CD4-positive, alpha-beta memory T cell (primary cell): Measurements from ENCODE around the gene KCNB1. TPM values are rescaled to one million over a fixed set of nuclear protein-coding genes. Genes with fewer than 3 reads are reported as not detected.

Source experiments
- CTCF ChIA-PET: fragments of 350-600 bp; sonication (Branson Sonifier 250); formaldehyde crosslinking; loops from one replicate; lab custom pipeline; 2021; ENCODE audit warnings: inconsistent platforms; ENCODE audit not compliant: partially characterized antibody; lab: Charles Lee
- POLR2A ChIA-PET: fragments of 350-600 bp; sonication (Branson Sonifier 250); formaldehyde crosslinking; loops from one replicate; lab custom pipeline; 2021; ENCODE audit not compliant: partially characterized antibody; lab: Charles Lee
- DNase-seq, 5 donors: peaks; one replicate each; pipeline versions ENCODE4 v3.0.0 to v3.0.0-alpha.2; 2020 to 2022; ENCODE audit warnings: mixed read lengths in 1 of 5
- H3K27ac ChIP-seq: one replicate; pipeline ENCODE4 v1.7.0; 2013; ENCODE audit warnings: low read depth, low read length
- H3K27me3 ChIP-seq: 2 replicates; pipeline ENCODE4 v1.7.0; 2013; ENCODE audit warnings: mild to moderate bottlenecking, low read length, moderate library complexity; ENCODE audit not compliant: insufficient read depth
- H3K36me3 ChIP-seq: 2 replicates; pipeline ENCODE4 v1.7.0; 2013; ENCODE audit warnings: mild to moderate bottlenecking, low read length, moderate library complexity; ENCODE audit not compliant: insufficient read depth
- H3K4me1 ChIP-seq: 2 replicates; pipeline ENCODE4 v1.7.0; 2013; ENCODE audit warnings: mild to moderate bottlenecking, low read length, moderate library complexity; ENCODE audit not compliant: insufficient read depth
- H3K4me3 ChIP-seq, 2 donors: one replicate each; pipeline ENCODE4 v1.7.0; 2013; ENCODE audit warnings: low read length in 2 of 2, mild to moderate bottlenecking in 1 of 2
- H3K9me3 ChIP-seq, 2 donors: one replicate each; pipeline ENCODE4 v1.7.0; 2013; ENCODE audit warnings: low read length in 2 of 2, control low read depth in 1 of 2; ENCODE audit not compliant: control insufficient read depth in 1 of 2
- H3K27ac Mint-ChIP-seq, 7 donors: one replicate each; pipeline ENCODE4 v1.8.0; 2020 to 2021; ENCODE audit warnings: mixed read lengths in 7 of 7, mild to moderate bottlenecking in 6 of 7, inconsistent platforms in 3 of 7, moderate library complexity in 3 of 7
- H3K27me3 Mint-ChIP-seq, 2 donors: one replicate each; pipeline ENCODE4 v1.8.0; 2020 to 2021; ENCODE audit warnings: mixed read lengths in 2 of 2
- H3K36me3 Mint-ChIP-seq, 2 donors: one replicate each; pipeline ENCODE4 v1.8.0; 2020 to 2021; ENCODE audit warnings: mixed read lengths in 2 of 2, inconsistent platforms in 1 of 2, mild to moderate bottlenecking in 1 of 2
- H3K4me1 Mint-ChIP-seq, 4 donors: one replicate each; pipeline ENCODE4 v1.8.0; 2020 to 2021; ENCODE audit warnings: mixed read lengths in 4 of 4, mild to moderate bottlenecking in 1 of 4
- H3K4me3 Mint-ChIP-seq, 8 donors: one replicate each; pipeline ENCODE4 v1.8.0; 2020 to 2021; ENCODE audit warnings: mixed read lengths in 8 of 8, mild to moderate bottlenecking in 7 of 8, moderate library complexity in 6 of 8, inconsistent platforms in 3 of 8
- H3K9me3 Mint-ChIP-seq, 8 donors: one replicate each; pipeline ENCODE4 v1.8.0; 2020 to 2021; ENCODE audit warnings: mixed read lengths in 8 of 8, mild to moderate bottlenecking in 5 of 8, inconsistent platforms in 3 of 8, moderate library complexity in 1 of 8
- intact Hi-C: fragments of 100-400 bp; cut with micrococcal nuclease; formaldehyde crosslinking; loops from one replicate; pipeline ENCODE4 v1.15.1; 2023
- polyA plus RNA-seq, 2 donors: library from polyadenylated mRNA; unstranded; fragments of 300-500 nt; fragmentation: Illumina TruSeq; gene quantifications; one replicate each; pipeline ENCODE4 v1.2.3, GENCODE V29; 2021
- total RNA-seq, 2 experiments: library from RNA; stranded (reverse); gene quantifications; one replicate each; pipeline ENCODE4 v1.2.3, GENCODE V29; 2021

The KCNB1 gene
- total and polyA plus RNA-seq, 4 experiments from 2014 or later: 0.09 TPM; not detected in 3

DNA sequence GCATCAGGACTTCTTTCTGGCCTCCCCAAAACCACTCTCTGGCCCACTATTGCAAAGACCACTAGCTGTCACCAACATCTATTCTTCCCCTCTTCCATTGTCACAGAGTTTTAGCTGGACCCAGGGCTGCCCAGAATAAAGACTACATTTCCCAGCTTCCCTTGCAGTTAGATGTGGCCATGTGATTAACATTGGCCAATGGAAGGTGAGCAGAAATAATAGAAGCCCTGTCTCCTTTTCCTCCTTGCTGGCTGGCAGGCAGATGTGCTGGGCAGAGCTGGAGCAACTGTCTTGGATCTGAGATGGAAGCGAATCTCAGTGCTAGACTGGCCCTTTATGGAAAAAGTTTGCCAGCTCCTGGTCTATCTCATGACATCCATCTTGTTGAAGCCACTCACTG lies 97.0 kb downstream of the KCNB1 start:
- peaks cover 10% of the 10 kb centered on the region for H3K27me3 ChIP-seq
- no peak overlapping the region for H3K27ac Mint-ChIP-seq
- H3K27me3 Mint-ChIP-seq: peaks cover 37 to 40% of the 10 kb centered on the region in 2 donors
- CTCF ChIA-PET: interaction anchor here (1.3 to 1.4 kb wide), 2 partner anchors 9 to 26 kb away, joined by 3 read pairs; no protein-coding TSS in a partner anchor
- DNase-seq: peak in 1 of 5 donors; percentile 4
- POLR2A ChIA-PET: no interaction called here
- no peak overlapping the region for H3K4me3 Mint-ChIP-seq
- H3K4me1 Mint-ChIP-seq: no peaks in the 10 kb centered on the region
- H3K4me1 ChIP-seq: no peaks in the 10 kb centered on the region
- H3K9me3 Mint-ChIP-seq: peaks cover 0 to 3% (median 0%) of the 10 kb centered on the region in 8 donors
- intact Hi-C loops: no loop called here
- H3K9me3 ChIP-seq: no peaks in the 10 kb centered on the region
- no peaks in the 10 kb centered on the region for H3K36me3 Mint-ChIP-seq
- no peaks in the 10 kb centered on the region for H3K36me3 ChIP-seq
- no peak overlapping the region for H3K27ac ChIP-seq
- no peak overlapping the region for H3K4me3 ChIP-seq

DNA sequence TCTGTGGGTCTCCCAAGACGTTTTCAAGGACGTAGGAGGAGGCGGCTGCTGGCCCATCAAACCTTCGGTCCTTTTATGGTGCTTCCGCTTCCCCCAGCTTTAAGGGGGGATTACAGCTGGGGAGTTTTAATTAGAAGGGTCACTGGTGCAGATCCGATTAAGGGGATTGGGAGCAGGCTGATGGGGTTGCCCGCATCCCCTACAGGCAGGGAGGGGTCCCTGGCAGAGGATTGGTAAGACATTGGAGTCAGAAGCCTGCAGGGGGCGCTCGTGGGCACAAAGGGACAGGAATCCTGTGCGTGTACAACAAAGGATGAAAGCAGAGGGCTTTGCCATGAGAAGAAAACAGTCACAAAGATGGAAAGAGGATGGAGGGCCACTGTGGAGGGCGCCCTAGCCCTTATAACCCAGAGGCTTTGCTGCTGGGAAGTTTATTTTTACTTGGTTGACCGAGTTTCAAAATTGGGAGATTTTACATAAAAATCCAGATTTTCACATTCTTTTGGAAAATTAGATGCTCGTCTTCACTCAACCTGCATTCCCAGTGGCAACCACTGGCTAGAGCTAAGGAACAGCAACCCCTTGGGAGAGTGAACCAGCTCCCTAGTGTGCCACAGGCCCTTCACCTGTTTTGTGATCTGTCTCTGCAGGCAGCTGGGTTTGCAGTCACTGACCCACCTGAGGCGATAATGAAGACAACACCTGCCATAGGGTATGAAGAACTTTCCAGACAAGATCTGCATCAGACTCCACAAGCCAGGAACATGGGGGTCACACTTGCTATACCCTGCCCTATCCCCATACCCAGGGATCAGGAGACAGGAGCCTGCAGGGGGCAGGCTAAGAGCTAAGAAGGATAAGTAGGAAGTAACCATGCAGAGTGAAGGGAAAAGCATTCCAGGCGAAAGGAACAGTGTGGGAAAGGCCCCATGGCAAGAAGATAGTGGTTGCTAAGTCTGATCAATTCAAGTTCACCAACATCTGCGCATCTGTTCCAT lies 97.7 kb downstream of the KCNB1 start:
- CTCF ChIA-PET: interaction anchor here (1.3 to 1.7 kb wide), 3 partner anchors 8 to 27 kb away, joined by 3 to 6 read pairs (median 3); no protein-coding TSS in a partner anchor
- Mint-ChIP-seq H3K9me3 (peaks cover 0 to 3% (median 0%) of the 10 kb centered on the region in 8 donors), H3K36me3 (no peaks in the 10 kb centered on the region), H3K4me1 (no peaks in the 10 kb centered on the region), H3K4me3 (no peak overlapping the region), H3K27ac (no peak overlapping the region), H3K27me3 (peaks cover 35 to 43% of the 10 kb centered on the region in 2 donors)
- Histone ChIP-seq H3K9me3 (no peaks in the 10 kb centered on the region), H3K27me3 (peaks cover 10% of the 10 kb centered on the region), H3K27ac (no peak overlapping the region), H3K36me3 (no peaks in the 10 kb centered on the region), H3K4me3 (no peak overlapping the region), H3K4me1 (no peaks in the 10 kb centered on the region)
- POLR2A ChIA-PET: no interaction called here
- DNase-seq: peak; percentile 29 to 50 (median 36)
- intact Hi-C loops: no loop called here

DNA sequence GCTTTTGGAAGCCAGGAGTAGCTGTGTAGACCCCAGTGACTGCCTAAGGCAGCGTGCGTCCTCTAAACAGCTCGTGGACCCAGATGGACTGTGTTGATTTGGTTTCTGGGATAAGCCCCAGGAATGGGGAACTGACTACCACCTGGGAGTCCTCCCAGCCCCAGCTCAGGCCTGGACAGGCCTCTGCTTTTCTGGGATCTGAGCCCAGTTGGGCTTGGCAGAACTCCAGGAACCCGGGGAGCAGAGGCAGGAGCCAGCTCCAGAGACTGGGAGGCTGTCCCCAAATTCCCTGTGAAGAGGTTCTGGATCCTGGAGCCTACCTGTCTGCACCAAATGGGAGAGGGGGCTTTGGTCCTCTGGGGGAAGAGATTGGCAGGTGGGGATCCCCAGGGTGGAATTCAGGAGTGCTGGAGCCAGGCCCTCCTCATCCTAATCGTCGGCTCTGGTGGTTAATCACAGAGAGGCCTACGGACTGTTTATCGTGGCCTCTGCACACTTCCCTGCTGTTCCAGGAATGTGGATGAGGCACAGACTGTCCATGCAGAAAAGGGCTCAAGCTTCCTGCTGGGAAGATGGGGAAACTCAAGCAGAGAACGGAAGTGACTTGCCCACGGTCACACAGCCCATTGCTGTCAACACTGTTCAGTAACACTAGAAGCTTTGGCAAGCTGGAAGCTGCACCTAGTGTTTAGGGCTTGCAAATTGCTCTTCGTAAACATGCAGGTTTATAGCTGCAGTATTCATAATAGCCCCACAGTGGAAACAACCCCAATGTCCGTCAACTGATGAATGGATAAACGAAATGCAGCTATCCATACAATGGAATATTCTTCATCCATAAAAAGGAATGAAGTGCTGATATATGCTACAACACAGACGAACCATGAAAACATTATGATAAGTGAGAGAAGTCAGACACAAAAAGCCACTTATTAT lies 100.6 kb downstream of the KCNB1 start:
- intact Hi-C loops: no loop called here
- POLR2A ChIA-PET: no interaction called here
- Histone ChIP-seq H3K4me3 (no peak overlapping the region), H3K27ac (no peak overlapping the region), H3K27me3 (peaks cover 10% of the 10 kb centered on the region), H3K36me3 (no peaks in the 10 kb centered on the region), H3K4me1 (no peaks in the 10 kb centered on the region), H3K9me3 (no peaks in the 10 kb centered on the region)
- Mint-ChIP-seq H3K27me3 (peaks cover 21 to 28% of the 10 kb centered on the region in 2 donors), H3K27ac (peak overlapping the region in 1 of 7 donors; percentile 55), H3K4me3 (no peak overlapping the region), H3K4me1 (no peaks in the 10 kb centered on the region), H3K9me3 (peaks cover 0 to 3% (median 0%) of the 10 kb centered on the region in 8 donors), H3K36me3 (no peaks in the 10 kb centered on the region)
- DNase-seq: no peak
- CTCF ChIA-PET: interaction anchor here (0.6 kb wide), 1 partner anchor 504 kb away, joined by 3 read pairs; no protein-coding TSS in a partner anchor

DNA sequence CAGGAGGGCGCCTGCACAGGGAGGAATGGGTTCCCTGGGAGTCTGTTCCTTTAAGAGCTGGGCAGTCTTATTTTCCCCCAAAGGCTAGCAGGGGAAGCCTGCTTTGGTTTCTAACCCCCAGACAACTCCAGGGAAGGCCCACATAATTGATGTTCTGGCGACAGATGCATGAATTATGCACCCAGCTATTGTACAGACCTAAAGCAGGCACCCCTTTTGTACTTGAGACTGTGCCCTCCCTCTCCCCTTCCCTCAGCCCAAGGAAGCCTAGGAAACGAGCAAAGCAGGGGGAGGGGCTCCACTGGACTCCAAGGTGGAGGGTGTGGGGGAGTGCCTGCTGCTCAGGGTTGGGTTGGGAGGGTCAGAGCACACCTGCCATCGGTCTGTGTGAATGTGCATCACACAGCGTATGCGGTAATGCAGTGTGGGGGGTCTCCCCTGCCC lies 102.1 kb downstream of the KCNB1 start:
- peaks cover 21 to 24% of the 10 kb centered on the region in 2 donors for H3K27me3 Mint-ChIP-seq
- intact Hi-C loops: no loop called here
- Histone ChIP-seq H3K4me1 (no peaks in the 10 kb centered on the region), H3K36me3 (no peaks in the 10 kb centered on the region), H3K27me3 (peaks cover 10% of the 10 kb centered on the region), H3K4me3 (no peak overlapping the region), H3K27ac (no peak overlapping the region), H3K9me3 (no peaks in the 10 kb centered on the region)
- no peak for DNase-seq
- H3K4me1 Mint-ChIP-seq: no peaks in the 10 kb centered on the region
- no peaks in the 10 kb centered on the region for H3K9me3 Mint-ChIP-seq
- H3K4me3 Mint-ChIP-seq: no peak overlapping the region
- no peak overlapping the region for H3K27ac Mint-ChIP-seq
- ChIA-PET CTCF (interaction anchor here (1.6 kb wide), 1 partner anchor 9 kb away, joined by 4 read pairs; no protein-coding TSS in a partner anchor), POLR2A (no interaction called here)
- H3K36me3 Mint-ChIP-seq: no peaks in the 10 kb centered on the region

DNA sequence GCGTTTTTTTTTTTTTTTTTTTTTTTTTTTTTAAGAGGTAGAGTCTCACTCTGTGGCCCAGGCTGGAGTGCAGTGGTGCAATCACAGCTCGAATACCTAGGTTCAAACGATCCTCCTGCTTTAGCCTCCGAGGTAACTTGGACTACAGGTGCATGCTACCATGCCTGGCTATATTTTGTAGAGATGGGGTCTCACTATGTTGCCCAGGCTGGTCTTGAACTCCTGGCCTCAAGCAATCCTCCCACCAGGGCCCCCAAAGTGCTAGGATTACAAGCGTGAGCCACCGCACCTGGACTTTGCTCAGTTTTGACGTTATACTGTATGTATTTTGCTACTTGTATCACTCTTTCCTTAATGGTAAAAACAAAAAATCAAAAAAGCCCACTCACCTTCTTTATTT lies 103.1 kb downstream of the KCNB1 start:
- Histone ChIP-seq H3K36me3 (no peaks in the 10 kb centered on the region), H3K27ac (no peak overlapping the region), H3K9me3 (no peaks in the 10 kb centered on the region), H3K27me3 (peaks cover 10% of the 10 kb centered on the region), H3K4me1 (no peaks in the 10 kb centered on the region), H3K4me3 (no peak overlapping the region)
- CTCF ChIA-PET: no interaction called here
- POLR2A ChIA-PET: no interaction called here
- no peak overlapping the region for H3K27ac Mint-ChIP-seq
- DNase-seq: no peak
- no peak overlapping the region for H3K4me3 Mint-ChIP-seq
- no peaks in the 10 kb centered on the region for H3K36me3 Mint-ChIP-seq
- no peaks in the 10 kb centered on the region for H3K4me1 Mint-ChIP-seq
- intact Hi-C loops: no loop called here
- H3K27me3 Mint-ChIP-seq: peaks cover 22 to 26% of the 10 kb centered on the region in 2 donors
- H3K9me3 Mint-ChIP-seq: peaks cover 0 to 2% (median 0%) of the 10 kb centered on the region in 8 donors

DNA sequence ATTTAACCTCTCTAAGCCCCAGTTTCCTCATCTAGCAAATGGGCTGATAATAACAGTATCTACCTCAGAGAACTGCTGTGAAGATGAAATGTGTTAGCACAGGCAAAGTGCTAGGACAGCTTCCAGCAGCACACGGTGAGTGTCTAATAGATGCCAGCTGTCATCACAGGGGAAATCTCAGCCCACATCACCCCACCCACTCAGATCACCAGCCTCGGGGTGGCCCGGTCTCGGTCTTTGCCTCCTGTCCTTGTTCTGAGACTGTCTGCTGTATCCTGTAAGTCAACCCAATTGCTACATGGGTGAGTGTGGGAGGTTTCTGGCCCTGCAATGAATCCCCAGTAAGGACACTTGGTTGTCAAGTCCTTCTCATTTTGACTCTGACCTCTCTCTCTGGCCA lies 105.1 kb downstream of the KCNB1 start:
- no peak overlapping the region for H3K27ac ChIP-seq
- H3K27me3 Mint-ChIP-seq: peaks cover 15 to 26% of the 10 kb centered on the region in 2 donors
- no peaks in the 10 kb centered on the region for H3K4me1 ChIP-seq
- H3K36me3 Mint-ChIP-seq: no peaks in the 10 kb centered on the region
- peaks cover 5% of the 10 kb centered on the region for H3K27me3 ChIP-seq
- no peak overlapping the region for H3K4me3 Mint-ChIP-seq
- peaks cover 0 to 2% (median 0%) of the 10 kb centered on the region in 8 donors for H3K9me3 Mint-ChIP-seq
- no peaks in the 10 kb centered on the region for H3K4me1 Mint-ChIP-seq
- DNase-seq: no peak
- ChIA-PET CTCF (no interaction called here), POLR2A (interaction anchor here (0.5 kb wide), 1 partner anchor 800 kb away, joined by 3 read pairs; no protein-coding TSS in a partner anchor)
- intact Hi-C loops: no loop called here
- no peaks in the 10 kb centered on the region for H3K36me3 ChIP-seq
- no peak overlapping the region for H3K27ac Mint-ChIP-seq
- H3K4me3 ChIP-seq: no peak overlapping the region
- H3K9me3 ChIP-seq: no peaks in the 10 kb centered on the region
